A673 (cell line): ENCODE measurements around the gene STYK1.
A peak's percentile ranks its signal among the peaks of the same experiment; 100 is the strongest.

Source experiments
- CTCF ChIP-seq: fragments of 300-800, 200-600 bp; sonication (generic); conservative IDR thresholded peaks from 2 replicates; pipeline ENCODE4 v1.5.1; 2017; ENCODE audit warnings: low read depth, mild to moderate bottlenecking, antibody characterized with exemption, low read length, moderate library complexity, mixed read lengths
- EZH2 ChIP-seq: fragments of 200-600 bp; sonication (generic); IDR thresholded peaks from 2 replicates; pipeline ENCODE4 v1.6.1; 2017; ENCODE audit warnings: borderline replicate concordance, low read depth, mild to moderate bottlenecking, mixed read lengths, antibody characterized with exemption, low read length; ENCODE audit not compliant: poor library complexity, severe bottlenecking

- TF ChIP-seq EZH2: no peak
- peak; percentile 96 for TF ChIP-seq CTCF
Observed at GRCh38 chr12:10673659-10674384, at the start of gene STYK1.
